Vagina (tissue), 2 donors: ENCODE data around the gene POU2F2.

ENCODE experiments used
- POLR2AphosphoS5 ChIP-seq, 2 donors: sonication (generic); formaldehyde crosslinking; IDR thresholded peaks; one replicate each; pipeline ENCODE4 v1.9.0; 2017; ENCODE audit warnings: antibody characterized with exemption in 2 of 2, mild to moderate bottlenecking in 2 of 2, low read depth in 1 of 2; ENCODE audit not compliant: insufficient read depth in 1 of 2
- TF ChIP-seq, protein P1 (sequence below), 3 experiments: fragments of 450-650 bp in 2 of 3; fragments of 200-600 bp in 1 of 3; sonication (generic) in 1 of 3; IDR thresholded peaks; one replicate each; pipeline ENCODE4 v1.5.1; 2017 to 2019; ENCODE audit warnings: antibody characterized with exemption in 3 of 3, mild to moderate bottlenecking in 2 of 3, moderate library complexity in 2 of 3

DNA sequence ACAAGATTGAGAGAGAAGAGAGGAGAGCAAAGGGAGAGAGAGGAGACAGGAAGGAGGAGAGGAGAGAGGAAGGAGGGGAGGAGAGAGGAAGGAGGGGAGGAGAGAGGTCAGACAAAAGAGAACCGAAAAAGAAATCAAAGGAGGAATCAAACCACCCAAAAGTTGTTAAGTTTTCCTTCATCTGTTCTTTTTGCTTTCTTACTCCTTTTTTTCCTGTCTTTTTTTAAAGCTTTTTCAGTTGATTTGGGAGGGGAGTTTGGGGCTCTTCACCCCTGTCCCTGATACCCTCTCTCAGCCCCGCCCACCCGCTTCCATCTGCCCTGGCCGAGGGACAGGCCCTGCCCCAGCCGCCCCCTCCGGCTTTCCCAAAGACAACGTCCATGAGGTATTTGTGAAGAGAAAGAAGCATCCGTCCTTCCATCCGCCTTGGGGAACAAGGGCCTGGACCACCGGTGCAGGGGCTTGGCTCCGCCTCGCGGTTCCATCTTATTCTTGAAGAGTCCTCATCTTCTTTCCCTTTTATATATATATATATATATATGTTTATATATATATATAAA is 43.0 kb downstream of the POU2F2 start:
- TF ChIP-seq, protein P1, sequence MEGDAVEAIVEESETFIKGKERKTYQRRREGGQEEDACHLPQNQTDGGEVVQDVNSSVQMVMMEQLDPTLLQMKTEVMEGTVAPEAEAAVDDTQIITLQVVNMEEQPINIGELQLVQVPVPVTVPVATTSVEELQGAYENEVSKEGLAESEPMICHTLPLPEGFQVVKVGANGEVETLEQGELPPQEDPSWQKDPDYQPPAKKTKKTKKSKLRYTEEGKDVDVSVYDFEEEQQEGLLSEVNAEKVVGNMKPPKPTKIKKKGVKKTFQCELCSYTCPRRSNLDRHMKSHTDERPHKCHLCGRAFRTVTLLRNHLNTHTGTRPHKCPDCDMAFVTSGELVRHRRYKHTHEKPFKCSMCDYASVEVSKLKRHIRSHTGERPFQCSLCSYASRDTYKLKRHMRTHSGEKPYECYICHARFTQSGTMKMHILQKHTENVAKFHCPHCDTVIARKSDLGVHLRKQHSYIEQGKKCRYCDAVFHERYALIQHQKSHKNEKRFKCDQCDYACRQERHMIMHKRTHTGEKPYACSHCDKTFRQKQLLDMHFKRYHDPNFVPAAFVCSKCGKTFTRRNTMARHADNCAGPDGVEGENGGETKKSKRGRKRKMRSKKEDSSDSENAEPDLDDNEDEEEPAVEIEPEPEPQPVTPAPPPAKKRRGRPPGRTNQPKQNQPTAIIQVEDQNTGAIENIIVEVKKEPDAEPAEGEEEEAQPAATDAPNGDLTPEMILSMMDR (IDR thresholded peaks at IDR 0.05): no peak
- no peak for TF ChIP-seq POLR2AphosphoS5 (IDR thresholded peaks at IDR 0.05; ENCODE audit: insufficient read depth in 1 of 2, low read depth in 1 of 2)
